ENCODE results near the gene CDHR2. TPM values are rescaled to one million over a fixed set of nuclear protein-coding genes. Genes with fewer than 3 reads are reported as not detected.

CDHR2 gene
- total RNA-seq, 1 donor from 2014 or later: not detected

- Histone ChIP-seq H3K9ac (ENCODE audit: low read depth in 1 of 3, low read length in 3 of 3) (no peak overlapping the region), H3K9me3 (ENCODE audit: control insufficient read depth in 3 of 3, low read length in 3 of 3) (no peaks in the 10 kb centered on the region), H3K4me1 (ENCODE audit: control insufficient read depth in 3 of 3, insufficient read depth in 3 of 3, low read length in 3 of 3) (no peaks in the 10 kb centered on the region), H3K36me3 (ENCODE audit: control insufficient read depth in 3 of 3, insufficient read depth in 3 of 3, low read length in 3 of 3) (no peaks in the 10 kb centered on the region), H3K4me3 (ENCODE audit: low read length in 3 of 3) (no peak overlapping the region), H3K27ac (ENCODE audit: low read depth, low read length) (no peak overlapping the region), H3K27me3 (ENCODE audit: control insufficient read depth in 3 of 3, insufficient read depth in 3 of 3, low read length in 3 of 3) (peaks cover 9 to 17% (median 9%) of the 10 kb centered on the region in 3 donors)
These were observed 52.9 kb downstream of the CDHR2 start for GRCh38 chr5:176601901-176602482.

DNA sequence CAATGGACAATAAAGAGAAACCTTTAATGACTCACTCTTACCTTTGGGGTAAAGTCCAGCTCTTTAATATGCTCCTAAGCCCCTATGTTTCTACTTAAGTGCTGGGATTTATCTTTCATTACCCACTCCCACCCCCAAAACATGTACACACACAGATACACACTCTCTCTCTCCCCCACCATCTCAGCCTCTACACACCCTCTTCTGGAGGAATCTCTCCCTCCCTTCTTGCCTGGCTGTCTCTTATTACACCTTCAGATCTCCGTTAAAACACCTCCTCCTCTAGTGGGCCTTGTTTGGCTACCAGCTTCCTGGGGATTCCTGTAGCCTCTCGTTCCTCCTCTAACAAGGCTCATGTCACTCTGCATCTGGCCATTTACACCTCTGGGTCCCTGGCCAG, 53.9 kb downstream of the CDHR2 start:
- H3K9me3 ChIP-seq (ENCODE audit: control insufficient read depth in 3 of 3, low read length in 3 of 3): no peaks in the 10 kb centered on the region
- H3K36me3 ChIP-seq (ENCODE audit: control insufficient read depth in 3 of 3, insufficient read depth in 3 of 3, low read length in 3 of 3): no peaks in the 10 kb centered on the region
- H3K9ac ChIP-seq (ENCODE audit: low read depth in 1 of 3, low read length in 3 of 3): no peak overlapping the region
- H3K27ac ChIP-seq (ENCODE audit: low read depth, low read length): no peak overlapping the region
- H3K27me3 ChIP-seq (ENCODE audit: control insufficient read depth in 3 of 3, insufficient read depth in 3 of 3, low read length in 3 of 3): peaks cover 5 to 8% (median 7%) of the 10 kb centered on the region in 3 donors
- no peaks in the 10 kb centered on the region for H3K4me1 ChIP-seq (ENCODE audit: control insufficient read depth in 3 of 3, insufficient read depth in 3 of 3, low read length in 3 of 3)
- H3K4me3 ChIP-seq (ENCODE audit: low read length in 3 of 3): no peak overlapping the region

- Histone ChIP-seq H3K9me3 (ENCODE audit: control insufficient read depth in 3 of 3, low read length in 3 of 3) (no peaks in the 10 kb centered on the region), H3K27ac (ENCODE audit: low read depth, low read length) (no peak overlapping the region), H3K4me3 (ENCODE audit: low read length in 3 of 3) (no peak overlapping the region), H3K9ac (ENCODE audit: low read depth in 1 of 3, low read length in 3 of 3) (no peak overlapping the region), H3K36me3 (ENCODE audit: control insufficient read depth in 3 of 3, insufficient read depth in 3 of 3, low read length in 3 of 3) (no peaks in the 10 kb centered on the region), H3K4me1 (ENCODE audit: control insufficient read depth in 3 of 3, insufficient read depth in 3 of 3, low read length in 3 of 3) (peaks cover 4 to 7% (median 5%) of the 10 kb centered on the region in 3 donors), H3K27me3 (ENCODE audit: control insufficient read depth in 3 of 3, insufficient read depth in 3 of 3, low read length in 3 of 3) (peaks cover 8 to 14% (median 13%) of the 10 kb centered on the region in 3 donors)
These were observed 56.9 kb downstream of the CDHR2 start for GRCh38 chr5:176606032-176606431.

DNA sequence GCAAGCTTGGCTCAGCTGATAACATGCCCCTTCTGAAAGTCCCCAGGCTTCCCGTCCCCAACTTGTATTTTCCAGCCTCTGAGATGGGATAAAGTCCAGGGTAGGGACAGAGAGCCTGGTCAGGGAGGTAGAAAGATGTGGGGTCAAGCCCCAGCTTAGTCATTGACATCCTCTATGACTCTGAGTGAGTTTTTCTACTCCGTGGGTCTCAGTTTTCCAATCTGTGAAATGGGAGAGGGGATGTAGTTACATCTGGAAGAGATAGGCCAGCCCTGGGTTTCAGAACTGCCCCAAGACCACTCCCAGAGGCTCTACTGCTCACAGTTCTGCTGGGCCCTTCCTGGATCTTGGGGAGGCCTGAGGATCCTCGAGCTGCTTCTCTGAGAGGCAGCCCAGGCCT, 57.7 kb downstream of the CDHR2 start:
- H3K4me1 ChIP-seq (ENCODE audit: control insufficient read depth in 3 of 3, insufficient read depth in 3 of 3, low read length in 3 of 3): peaks cover 4 to 7% (median 5%) of the 10 kb centered on the region in 3 donors
- no peaks in the 10 kb centered on the region for H3K36me3 ChIP-seq (ENCODE audit: control insufficient read depth in 3 of 3, insufficient read depth in 3 of 3, low read length in 3 of 3)
- no peak overlapping the region for H3K9ac ChIP-seq (ENCODE audit: low read depth in 1 of 3, low read length in 3 of 3)
- H3K9me3 ChIP-seq (ENCODE audit: control insufficient read depth in 3 of 3, low read length in 3 of 3): no peaks in the 10 kb centered on the region
- peaks cover 8 to 17% (median 14%) of the 10 kb centered on the region in 3 donors for H3K27me3 ChIP-seq (ENCODE audit: control insufficient read depth in 3 of 3, insufficient read depth in 3 of 3, low read length in 3 of 3)
- H3K4me3 ChIP-seq (ENCODE audit: low read length in 3 of 3): no peak overlapping the region
- H3K27ac ChIP-seq (ENCODE audit: low read depth, low read length): no peak overlapping the region

DNA sequence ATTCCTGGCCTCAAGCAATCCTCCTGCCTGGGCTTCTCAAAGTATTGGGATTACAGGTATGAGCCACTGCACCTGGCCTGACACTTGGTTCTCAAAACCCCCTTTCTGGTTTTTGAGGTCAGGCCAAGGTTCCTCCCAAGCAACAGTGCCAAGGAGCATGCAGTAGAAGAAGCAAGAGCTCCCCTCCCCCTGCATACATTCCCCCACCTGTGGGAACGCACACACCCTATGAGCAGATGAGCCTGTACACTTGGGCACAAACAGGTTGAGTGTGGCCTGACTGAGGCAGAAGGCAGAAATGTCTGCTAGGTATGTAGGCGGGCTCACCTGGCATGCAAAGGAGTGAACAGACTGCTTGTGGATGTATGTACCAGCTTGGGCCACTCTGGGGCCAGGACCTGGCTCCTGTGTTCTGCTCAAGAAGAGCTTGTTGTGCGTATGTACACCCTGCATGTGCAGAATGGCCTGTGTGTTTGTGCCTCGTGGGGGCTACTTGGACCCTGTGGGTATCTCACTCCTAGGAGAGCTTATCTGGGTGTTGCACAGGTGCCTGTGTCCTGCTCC, 59.1 kb downstream of the CDHR2 start:
- H3K9me3 ChIP-seq (ENCODE audit: control insufficient read depth in 3 of 3, low read length in 3 of 3): no peaks in the 10 kb centered on the region

DNA sequence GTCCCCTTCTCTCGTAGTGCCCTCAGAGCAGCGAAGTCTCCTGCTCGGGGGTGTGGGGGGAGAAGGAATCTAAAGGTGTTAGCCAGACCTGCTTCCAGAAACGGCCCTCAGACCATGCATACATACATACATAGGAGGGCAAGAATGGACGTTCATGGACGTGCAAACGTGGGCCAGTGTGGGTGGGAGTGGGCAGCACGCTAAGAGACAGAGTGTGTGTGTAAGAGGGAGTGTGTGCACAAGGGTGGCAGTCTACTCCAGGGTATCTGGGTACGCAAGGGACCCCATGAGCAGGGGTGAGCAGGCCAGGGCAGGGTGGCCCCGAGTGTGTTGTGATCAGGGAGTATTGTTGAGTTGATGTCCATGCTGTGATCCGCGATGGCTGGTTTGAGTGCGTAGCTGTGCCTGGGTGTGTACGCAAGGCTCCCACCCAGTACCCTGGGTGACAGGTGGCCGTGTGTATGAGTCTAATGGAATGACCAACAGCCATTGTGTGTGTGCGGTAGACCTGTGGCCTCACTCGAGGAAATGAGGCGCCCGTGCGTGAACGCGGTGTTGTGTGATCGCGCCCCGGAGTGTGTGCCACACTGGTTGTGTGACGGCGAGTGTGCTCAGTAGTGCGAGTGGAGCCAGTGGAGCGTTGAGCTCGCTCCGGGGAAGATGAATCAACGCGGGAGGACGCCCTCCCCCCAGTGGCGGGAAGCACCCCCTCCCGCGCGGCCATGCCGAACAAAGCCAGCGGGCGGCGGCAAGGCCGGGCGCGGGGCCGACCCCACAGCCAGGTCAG, 60.0 kb downstream of the CDHR2 start:
- Histone ChIP-seq H3K9ac (ENCODE audit: low read depth in 1 of 3, low read length in 3 of 3) (no peak overlapping the region), H3K36me3 (ENCODE audit: control insufficient read depth in 3 of 3, insufficient read depth in 3 of 3, low read length in 3 of 3) (no peaks in the 10 kb centered on the region), H3K4me1 (ENCODE audit: control insufficient read depth in 3 of 3, insufficient read depth in 3 of 3, low read length in 3 of 3) (peaks cover 4 to 7% (median 5%) of the 10 kb centered on the region in 3 donors), H3K4me3 (ENCODE audit: low read length in 3 of 3) (peak overlapping the region in 2 of 3 donors; percentile 45 to 52), H3K27me3 (ENCODE audit: control insufficient read depth in 3 of 3, insufficient read depth in 3 of 3, low read length in 3 of 3) (peaks cover 5 to 31% (median 29%) of the 10 kb centered on the region in 3 donors), H3K9me3 (ENCODE audit: control insufficient read depth in 3 of 3, low read length in 3 of 3) (no peaks in the 10 kb centered on the region), H3K27ac (ENCODE audit: low read depth, low read length) (no peak overlapping the region)

More for the DNA sequence above, 59.1 kb downstream of the CDHR2 start:
- Histone ChIP-seq H3K36me3 (ENCODE audit: control insufficient read depth in 3 of 3, insufficient read depth in 3 of 3, low read length in 3 of 3) (no peaks in the 10 kb centered on the region), H3K9ac (ENCODE audit: low read depth in 1 of 3, low read length in 3 of 3) (no peak overlapping the region), H3K4me1 (ENCODE audit: control insufficient read depth in 3 of 3, insufficient read depth in 3 of 3, low read length in 3 of 3) (peaks cover 4 to 7% (median 5%) of the 10 kb centered on the region in 3 donors), H3K27me3 (ENCODE audit: control insufficient read depth in 3 of 3, insufficient read depth in 3 of 3, low read length in 3 of 3) (peaks cover 6 to 27% (median 25%) of the 10 kb centered on the region in 3 donors), H3K27ac (ENCODE audit: low read depth, low read length) (no peak overlapping the region), H3K4me3 (ENCODE audit: low read length in 3 of 3) (no peak overlapping the region)

- Histone ChIP-seq H3K4me3 (ENCODE audit: low read length in 3 of 3) (peak within 1 kb of the TSS in 2 of 3 donors; percentile 58 to 60), H3K9ac (ENCODE audit: low read depth in 1 of 3, low read length in 3 of 3) (no peak within 1 kb of the TSS), H3K27me3 (ENCODE audit: control insufficient read depth in 3 of 3, insufficient read depth in 3 of 3, low read length in 3 of 3) (peaks cover 5 to 35% (median 29%) of the 10 kb centered on the region in 3 donors), H3K4me1 (ENCODE audit: control insufficient read depth in 3 of 3, insufficient read depth in 3 of 3, low read length in 3 of 3) (peaks cover 4 to 7% (median 5%) of the 10 kb centered on the region in 3 donors), H3K36me3 (ENCODE audit: control insufficient read depth in 3 of 3, insufficient read depth in 3 of 3, low read length in 3 of 3) (no peaks in the 10 kb centered on the region), H3K27ac (ENCODE audit: low read depth, low read length) (no peak within 1 kb of the TSS), H3K9me3 (ENCODE audit: control insufficient read depth in 3 of 3, low read length in 3 of 3) (no peaks in the 10 kb centered on the region)
These were observed 60.7 kb downstream of the CDHR2 start, which contains the start of gene GPRIN1 for GRCh38 chr5:176609724-176610434. Gene GPRIN1 (minus strand): TSS chr5:176610156. CDS start chr5:176599834, 10,322 bp downstream.

GRCh38 chr5:176610435-176610773, 61.3 kb downstream of the CDHR2 start:
- no peaks in the 10 kb centered on the region for H3K9me3 ChIP-seq (ENCODE audit: control insufficient read depth in 3 of 3, low read length in 3 of 3)
- H3K4me3 ChIP-seq (ENCODE audit: low read length in 3 of 3): peak overlapping the region in 2 of 3 donors; percentile 58 to 60
- H3K27me3 ChIP-seq (ENCODE audit: control insufficient read depth in 3 of 3, insufficient read depth in 3 of 3, low read length in 3 of 3): peaks cover 5 to 36% (median 29%) of the 10 kb centered on the region in 3 donors
- H3K36me3 ChIP-seq (ENCODE audit: control insufficient read depth in 3 of 3, insufficient read depth in 3 of 3, low read length in 3 of 3): no peaks in the 10 kb centered on the region
- peaks cover 4 to 7% (median 5%) of the 10 kb centered on the region in 3 donors for H3K4me1 ChIP-seq (ENCODE audit: control insufficient read depth in 3 of 3, insufficient read depth in 3 of 3, low read length in 3 of 3)
- no peak overlapping the region for H3K9ac ChIP-seq (ENCODE audit: low read depth in 1 of 3, low read length in 3 of 3)
- H3K27ac ChIP-seq (ENCODE audit: low read depth, low read length): no peak overlapping the region

GRCh38 chr5:176611435-176611834, 62.3 kb downstream of the CDHR2 start:
- H3K9me3 ChIP-seq (ENCODE audit: control insufficient read depth in 3 of 3, low read length in 3 of 3): no peaks in the 10 kb centered on the region

More at GRCh38 chr5:176611435-176611834, 62.3 kb downstream of the CDHR2 start:
- H3K4me3 ChIP-seq (ENCODE audit: low read length in 3 of 3): no peak overlapping the region
- H3K4me1 ChIP-seq (ENCODE audit: control insufficient read depth in 3 of 3, insufficient read depth in 3 of 3, low read length in 3 of 3): peaks cover 4 to 7% (median 5%) of the 10 kb centered on the region in 3 donors
- no peak overlapping the region for H3K9ac ChIP-seq (ENCODE audit: low read depth in 1 of 3, low read length in 3 of 3)
- H3K27me3 ChIP-seq (ENCODE audit: control insufficient read depth in 3 of 3, insufficient read depth in 3 of 3, low read length in 3 of 3): peaks cover 5 to 39% (median 38%) of the 10 kb centered on the region in 3 donors
- no peak overlapping the region for H3K27ac ChIP-seq (ENCODE audit: low read depth, low read length)
- H3K36me3 ChIP-seq (ENCODE audit: control insufficient read depth in 3 of 3, insufficient read depth in 3 of 3, low read length in 3 of 3): no peaks in the 10 kb centered on the region

Measured in skeletal muscle tissue (tissue), 4 donors.